BLaER1 (cell line): ENCODE results near the gene HSD17B1.
"Not testable (repeated sequence)": the region's sequence is repeated elsewhere in the genome, so short reads cannot be mapped to it uniquely, and the experiment has no call there.

Experiments used
- H3K27ac ChIP-seq: shearing (Covaris generic); formaldehyde crosslinking; 2 replicates; pipeline ENCODE4 v1.8.1; 2022
- H3K27me3 ChIP-seq: shearing (Covaris generic); formaldehyde crosslinking; 2 replicates; pipeline ENCODE4 v1.8.1; 2022
- H3K36me3 ChIP-seq: shearing (Covaris generic); formaldehyde crosslinking; 2 replicates; pipeline ENCODE4 v1.8.1; 2022
- H3K4me1 ChIP-seq: shearing (Covaris generic); formaldehyde crosslinking; 2 replicates; pipeline ENCODE4 v1.8.1; 2022
- H3K4me2 ChIP-seq: shearing (Covaris generic); formaldehyde crosslinking; 2 replicates; pipeline ENCODE4 v1.8.1; 2022
- H3K4me3 ChIP-seq: shearing (Covaris generic); formaldehyde crosslinking; 2 replicates; pipeline ENCODE4 v1.8.1; 2022
- H3K9ac ChIP-seq: shearing (Covaris generic); formaldehyde crosslinking; 2 replicates; pipeline ENCODE4 v1.8.1; 2022
- H3K9me3 ChIP-seq: shearing (Covaris generic); formaldehyde crosslinking; 2 replicates; pipeline ENCODE4 v1.8.1; 2022
- H4K20me1 ChIP-seq: shearing (Covaris generic); formaldehyde crosslinking; 2 replicates; pipeline ENCODE4 v1.8.1; 2022
- Cebpa-rat ChIP-seq: shearing (Covaris generic); IDR thresholded peaks from 2 replicates; pipeline ENCODE4 v1.8.1; 2022

HSD17B1 gene, protein sequence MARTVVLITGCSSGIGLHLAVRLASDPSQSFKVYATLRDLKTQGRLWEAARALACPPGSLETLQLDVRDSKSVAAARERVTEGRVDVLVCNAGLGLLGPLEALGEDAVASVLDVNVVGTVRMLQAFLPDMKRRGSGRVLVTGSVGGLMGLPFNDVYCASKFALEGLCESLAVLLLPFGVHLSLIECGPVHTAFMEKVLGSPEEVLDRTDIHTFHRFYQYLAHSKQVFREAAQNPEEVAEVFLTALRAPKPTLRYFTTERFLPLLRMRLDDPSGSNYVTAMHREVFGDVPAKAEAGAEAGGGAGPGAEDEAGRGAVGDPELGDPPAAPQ

DNA sequence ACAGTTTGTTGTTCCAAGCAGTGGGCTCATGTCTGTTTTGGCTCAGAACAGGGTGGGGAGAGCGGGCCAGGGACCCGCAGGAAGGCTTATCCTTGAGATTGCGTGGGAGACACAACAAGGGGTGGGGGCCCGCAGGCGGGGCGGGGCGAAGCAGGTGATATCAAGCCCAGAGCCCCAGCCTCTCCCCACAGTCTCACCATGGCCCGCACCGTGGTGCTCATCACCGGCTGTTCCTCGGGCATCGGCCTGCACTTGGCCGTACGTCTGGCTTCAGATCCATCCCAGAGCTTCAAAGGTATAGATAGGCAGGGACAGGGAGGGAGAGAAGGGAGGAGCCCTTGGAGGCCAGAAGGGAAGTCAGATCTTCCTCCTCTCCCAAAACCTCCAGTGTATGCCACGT, at the start of gene HSD17B1:
Gene HSD17B1 (plus strand): TSS at position 188 of the 400 bp plus-strand sequence. CDS start 11 bp downstream, at position 199.
- peak within 1 kb of the TSS; percentile 92; the same call in 1 of the 2 replicates for H3K9ac ChIP-seq
- not testable (repeated sequence) for H3K27me3 ChIP-seq, H4K20me1 ChIP-seq, H3K9me3 ChIP-seq, H3K36me3 ChIP-seq
- 0 out of 2 replicates have a peak within 1 kb of the TSS, but pooled peaks have one; percentile 89 for H3K27ac ChIP-seq
- H3K4me1 ChIP-seq, result peaks cover 41% of the 10 kb centered on the region
- H3K4me3 ChIP-seq, result peak within 1 kb of the TSS; percentile 86
- H3K4me2 ChIP-seq, result peak within 1 kb of the TSS; percentile 77

DNA sequence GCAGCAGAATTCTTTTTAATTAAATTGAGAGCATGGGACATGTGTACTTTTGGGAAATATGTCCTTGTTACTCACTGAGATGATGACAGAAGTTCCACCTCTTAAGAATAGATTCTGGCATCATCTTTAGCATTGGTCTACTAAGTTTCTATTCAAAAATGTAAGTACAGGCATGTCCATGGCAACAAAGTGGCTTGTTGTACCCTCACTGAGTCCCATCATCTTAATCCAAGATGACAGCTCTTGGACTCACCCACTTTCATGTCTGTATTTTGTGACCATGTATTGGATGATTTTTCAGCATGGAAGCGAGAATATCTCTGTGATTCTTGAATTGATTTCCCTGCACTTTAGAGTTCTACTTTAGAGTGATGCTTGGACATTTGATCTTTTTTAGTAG, 49.8 kb upstream of the HSD17B1 start:
- H4K20me1 ChIP-seq, result no peaks in the 10 kb centered on the region
- H3K36me3 ChIP-seq, result no peaks in the 10 kb centered on the region
- no peaks in the 10 kb centered on the region for H3K27me3 ChIP-seq
- H3K4me1 ChIP-seq, result peaks cover 18% of the 10 kb centered on the region
- H3K9me3 ChIP-seq, result no peaks in the 10 kb centered on the region
- H3K4me2 ChIP-seq, result peak overlapping the region; percentile 60; the same call in 1 of the 2 replicates
- no peak overlapping the region for H3K4me3 ChIP-seq
- no peak overlapping the region for H3K9ac ChIP-seq
- no peak for TF ChIP-seq Cebpa-rat
- H3K27ac ChIP-seq, result no peak overlapping the region

DNA sequence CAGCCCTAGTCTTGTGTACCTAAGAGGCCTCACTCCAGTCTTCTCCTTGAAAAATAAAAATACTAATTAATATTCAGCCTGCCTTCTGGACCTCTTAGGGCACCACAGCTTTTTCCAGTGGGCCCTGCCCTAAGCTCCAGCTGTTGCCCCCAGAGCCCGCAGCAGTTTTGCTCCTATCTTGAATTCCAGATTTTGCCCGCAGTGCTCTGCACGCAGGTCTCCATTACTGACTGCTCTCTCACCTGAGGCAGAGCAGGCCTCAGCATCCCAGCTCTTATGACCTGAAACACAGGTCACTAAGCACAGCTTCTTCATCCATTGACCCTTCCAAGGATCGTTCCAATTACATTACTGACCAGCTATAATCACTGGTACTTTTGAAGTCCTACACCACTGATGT, 45.1 kb upstream of the HSD17B1 start:
- TF ChIP-seq Cebpa-rat, result no peak
- Histone ChIP-seq H3K9me3 (no peaks in the 10 kb centered on the region), H3K36me3 (no peaks in the 10 kb centered on the region), H3K4me3 (no peak overlapping the region), H3K4me2 (no peak overlapping the region), H3K4me1 (peaks cover 43% of the 10 kb centered on the region), H3K27me3 (no peaks in the 10 kb centered on the region), H4K20me1 (no peaks in the 10 kb centered on the region), H3K9ac (no peak overlapping the region), H3K27ac (no peak overlapping the region)

DNA sequence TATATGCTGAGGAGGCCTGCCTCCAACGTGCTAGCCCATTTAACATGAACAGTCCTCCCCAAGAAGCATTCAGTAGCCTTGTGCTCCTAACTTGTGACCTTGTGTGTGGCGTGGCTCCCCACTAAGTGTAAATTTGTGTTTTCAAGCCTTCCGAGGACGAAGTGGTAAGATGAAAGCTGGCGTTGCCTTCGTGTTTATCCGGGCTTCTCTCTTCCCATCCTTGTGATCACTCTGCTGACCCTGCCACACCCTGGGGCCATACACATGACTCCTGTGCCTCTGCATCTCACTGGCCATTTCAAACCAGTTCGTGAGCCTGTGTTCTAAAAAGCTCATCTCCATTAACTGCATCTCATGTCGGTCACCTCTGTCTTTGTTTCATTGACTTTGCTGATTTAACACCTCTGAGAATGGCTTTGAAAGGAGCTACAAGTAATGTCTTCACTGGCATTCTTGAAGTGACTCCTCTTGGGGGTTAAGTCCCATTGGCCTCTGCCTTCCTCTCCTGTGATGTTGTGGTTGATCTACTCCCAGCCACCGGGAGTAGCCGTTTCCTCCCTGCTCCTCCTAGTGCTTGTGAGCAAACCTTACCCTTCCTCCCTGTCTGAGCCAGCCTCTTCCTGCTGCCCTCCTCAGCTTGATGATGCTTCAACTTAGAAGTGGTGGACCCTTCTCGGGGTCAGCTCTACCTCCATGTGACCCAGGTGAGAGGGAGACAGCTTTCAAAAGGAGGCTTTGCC, 44.1 kb upstream of the HSD17B1 start:
- no peak overlapping the region for H3K9ac ChIP-seq
- H3K4me2 ChIP-seq, result peak overlapping the region; percentile 71
- no peak for TF ChIP-seq Cebpa-rat
- no peaks in the 10 kb centered on the region for H4K20me1 ChIP-seq
- H3K27me3 ChIP-seq, result no peaks in the 10 kb centered on the region
- H3K36me3 ChIP-seq, result no peaks in the 10 kb centered on the region
- peaks cover 42% of the 10 kb centered on the region for H3K4me1 ChIP-seq
- no peak overlapping the region for H3K4me3 ChIP-seq
- H3K27ac ChIP-seq, result no peak overlapping the region
- no peaks in the 10 kb centered on the region for H3K9me3 ChIP-seq

DNA sequence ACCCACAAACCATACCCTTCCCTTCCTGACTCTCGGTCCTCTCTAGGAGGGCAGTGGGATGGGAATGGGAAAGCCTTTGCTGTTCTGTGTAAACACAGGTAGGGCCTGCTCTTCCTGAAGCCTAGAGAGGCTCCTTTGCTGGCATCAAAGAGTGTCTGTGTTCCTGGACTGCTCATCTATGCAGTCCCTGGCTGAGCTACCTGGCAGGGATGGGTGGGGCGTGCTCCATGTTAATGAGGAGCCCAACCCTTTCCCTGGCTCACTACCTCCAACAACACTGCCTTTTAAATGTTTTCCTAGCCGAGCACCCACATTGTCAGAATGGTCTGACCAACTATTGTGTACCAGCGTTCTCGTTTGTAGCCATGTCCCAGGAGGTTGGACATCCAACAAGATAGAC, 43.3 kb upstream of the HSD17B1 start:
- no peaks in the 10 kb centered on the region for H3K27me3 ChIP-seq
- no peaks in the 10 kb centered on the region for H4K20me1 ChIP-seq
- H3K9me3 ChIP-seq, result no peaks in the 10 kb centered on the region
- peak overlapping the region; percentile 71 for H3K4me2 ChIP-seq
- TF ChIP-seq Cebpa-rat, result no peak
- H3K4me1 ChIP-seq, result peaks cover 42% of the 10 kb centered on the region
- no peak overlapping the region for H3K4me3 ChIP-seq
- no peak overlapping the region for H3K9ac ChIP-seq
- no peak overlapping the region for H3K27ac ChIP-seq
- H3K36me3 ChIP-seq, result no peaks in the 10 kb centered on the region

DNA sequence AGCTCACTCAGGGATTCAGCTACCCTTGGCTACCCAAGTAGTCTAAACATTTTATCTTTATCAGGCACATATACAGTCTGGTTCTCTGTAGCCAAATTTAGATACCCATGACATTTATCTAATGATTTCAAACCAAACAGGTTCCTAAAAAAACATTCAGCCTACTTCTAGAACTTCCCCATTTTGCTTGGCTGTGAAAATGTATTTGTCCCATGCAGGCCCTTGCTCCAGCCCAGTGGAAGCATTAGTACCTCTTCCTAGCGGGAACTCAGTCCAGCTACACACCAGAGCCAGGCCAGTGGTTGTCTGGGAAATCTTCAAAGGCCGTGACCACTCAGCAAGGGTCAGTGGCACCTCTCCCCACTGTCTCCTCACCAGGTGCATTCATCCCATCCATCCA, 42.9 kb upstream of the HSD17B1 start:
- H3K9me3 ChIP-seq, result no peaks in the 10 kb centered on the region
- H3K9ac ChIP-seq, result no peak overlapping the region
- H3K27ac ChIP-seq, result no peak overlapping the region
- H3K4me3 ChIP-seq, result no peak overlapping the region
- H3K36me3 ChIP-seq, result no peaks in the 10 kb centered on the region
- no peak for TF ChIP-seq Cebpa-rat
- H3K4me1 ChIP-seq, result peaks cover 42% of the 10 kb centered on the region
- H3K27me3 ChIP-seq, result no peaks in the 10 kb centered on the region
- no peaks in the 10 kb centered on the region for H4K20me1 ChIP-seq
- peak overlapping the region; percentile 71 for H3K4me2 ChIP-seq

DNA sequence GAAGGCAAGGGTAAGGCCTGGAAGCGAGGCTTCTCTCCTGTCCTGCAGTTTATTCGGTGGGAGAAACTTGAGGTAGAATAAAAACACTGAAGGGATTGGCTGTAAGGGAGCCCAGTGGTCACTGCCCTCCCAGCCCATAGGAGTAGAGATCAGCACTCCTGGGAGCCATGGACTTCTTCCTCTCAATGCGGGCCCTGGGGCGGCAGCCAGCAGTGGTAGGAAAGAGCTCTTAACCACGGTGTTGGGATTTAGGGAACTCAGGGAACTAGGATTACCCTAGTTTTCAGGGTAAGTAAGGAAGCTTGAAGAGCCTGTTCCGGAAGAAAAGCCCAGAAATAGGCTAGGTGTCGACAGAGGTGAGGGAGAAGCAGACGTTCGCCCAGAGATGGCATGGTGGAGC, 40.5 kb upstream of the HSD17B1 start:
- peak overlapping the region; percentile 51 for H3K4me2 ChIP-seq
- no peaks in the 10 kb centered on the region for H3K27me3 ChIP-seq
- H3K27ac ChIP-seq, result no peak overlapping the region
- peaks cover 44% of the 10 kb centered on the region for H3K4me1 ChIP-seq
- H3K9ac ChIP-seq, result no peak overlapping the region
- H3K4me3 ChIP-seq, result no peak overlapping the region
- no peaks in the 10 kb centered on the region for H4K20me1 ChIP-seq
- no peaks in the 10 kb centered on the region for H3K36me3 ChIP-seq
- H3K9me3 ChIP-seq, result no peaks in the 10 kb centered on the region
- no peak for TF ChIP-seq Cebpa-rat

DNA sequence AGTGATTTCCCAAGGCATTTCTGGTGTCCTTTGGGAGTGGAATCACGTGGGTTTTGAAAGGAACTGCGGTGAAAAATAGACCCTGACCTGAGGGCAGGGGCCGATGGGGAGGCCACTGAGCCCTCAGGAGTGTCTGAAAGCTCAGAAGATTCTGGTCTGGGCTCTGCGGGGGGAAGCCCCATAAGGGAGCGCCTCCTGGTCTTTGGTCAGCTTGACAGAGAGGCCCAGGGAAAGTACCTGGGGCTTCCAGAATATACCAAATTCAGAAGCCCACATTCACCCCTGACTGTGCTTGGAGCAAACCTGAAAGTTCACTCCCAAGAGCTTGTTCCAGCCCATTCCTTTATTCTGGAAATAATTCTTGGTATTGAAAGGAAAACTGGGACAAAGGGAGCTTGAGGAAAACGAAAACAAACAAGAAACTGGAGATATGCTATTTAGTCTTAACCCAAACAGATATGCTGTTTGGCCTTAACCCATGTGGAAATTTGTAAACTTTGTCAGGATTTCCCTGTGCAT, 39.9 kb upstream of the HSD17B1 start:
- Histone ChIP-seq H3K27ac (no peak overlapping the region), H3K9me3 (no peaks in the 10 kb centered on the region), H3K4me3 (no peak overlapping the region), H3K4me2 (peak overlapping the region; percentile 51), H3K9ac (no peak overlapping the region), H4K20me1 (no peaks in the 10 kb centered on the region), H3K36me3 (no peaks in the 10 kb centered on the region), H3K27me3 (no peaks in the 10 kb centered on the region), H3K4me1 (peaks cover 50% of the 10 kb centered on the region)
- TF ChIP-seq Cebpa-rat, result no peak

DNA sequence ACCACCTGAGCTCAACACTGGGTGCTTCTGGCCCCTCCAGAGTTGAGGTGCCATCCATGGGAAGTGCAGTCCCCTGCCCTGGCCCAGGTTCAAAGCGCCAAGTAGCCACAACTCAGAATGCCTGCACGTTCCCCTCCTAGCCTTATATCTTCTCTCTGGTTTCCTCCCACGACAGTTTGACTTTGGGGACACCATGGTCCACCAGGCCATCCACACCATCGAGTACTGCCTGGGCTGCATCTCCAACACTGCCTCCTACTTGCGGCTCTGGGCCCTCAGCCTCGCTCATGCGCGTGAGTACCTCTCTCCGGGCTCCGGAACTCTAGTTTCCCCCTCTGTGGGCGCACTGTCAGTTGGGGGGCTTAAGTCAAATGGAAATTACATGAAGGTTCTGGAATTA, 39.0 kb upstream of the HSD17B1 start:
- Histone ChIP-seq H4K20me1 (no peaks in the 10 kb centered on the region), H3K4me1 (peaks cover 51% of the 10 kb centered on the region), H3K27ac (no peak overlapping the region), H3K9ac (no peak overlapping the region), H3K36me3 (no peaks in the 10 kb centered on the region), H3K4me2 (no peak overlapping the region), H3K4me3 (no peak overlapping the region), H3K27me3 (no peaks in the 10 kb centered on the region), H3K9me3 (no peaks in the 10 kb centered on the region)
- TF ChIP-seq Cebpa-rat, result no peak

DNA sequence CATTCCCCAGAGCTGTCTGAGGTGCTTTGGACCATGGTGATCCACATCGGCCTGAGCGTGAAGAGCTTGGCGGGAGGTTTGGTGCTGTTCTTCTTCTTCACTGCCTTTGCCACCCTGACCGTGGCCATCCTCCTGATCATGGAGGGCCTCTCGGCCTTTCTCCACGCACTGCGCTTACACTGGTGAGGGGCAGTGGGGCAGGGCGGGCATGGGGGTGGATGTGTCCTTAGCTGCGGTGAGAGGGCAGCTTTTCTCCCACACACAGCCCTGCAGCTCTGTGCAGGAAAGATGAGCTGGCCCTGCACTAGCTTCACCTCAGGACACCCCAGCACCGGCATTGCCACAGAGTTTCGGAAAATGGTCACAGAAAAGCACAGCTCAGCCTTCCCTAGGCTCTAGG, 38.4 kb upstream of the HSD17B1 start:
- H3K36me3 ChIP-seq, result no peaks in the 10 kb centered on the region

More for the DNA sequence above, 38.4 kb upstream of the HSD17B1 start:
- Histone ChIP-seq H3K27me3 (no peaks in the 10 kb centered on the region), H3K9ac (no peak overlapping the region), H3K27ac (no peak overlapping the region), H3K9me3 (no peaks in the 10 kb centered on the region), H3K4me1 (peaks cover 51% of the 10 kb centered on the region), H4K20me1 (no peaks in the 10 kb centered on the region), H3K4me2 (no peak overlapping the region), H3K4me3 (no peak overlapping the region)
- no peak for TF ChIP-seq Cebpa-rat
